ENCODE measurements around the gene NFKB1.

NFKB1 gene

DNA sequence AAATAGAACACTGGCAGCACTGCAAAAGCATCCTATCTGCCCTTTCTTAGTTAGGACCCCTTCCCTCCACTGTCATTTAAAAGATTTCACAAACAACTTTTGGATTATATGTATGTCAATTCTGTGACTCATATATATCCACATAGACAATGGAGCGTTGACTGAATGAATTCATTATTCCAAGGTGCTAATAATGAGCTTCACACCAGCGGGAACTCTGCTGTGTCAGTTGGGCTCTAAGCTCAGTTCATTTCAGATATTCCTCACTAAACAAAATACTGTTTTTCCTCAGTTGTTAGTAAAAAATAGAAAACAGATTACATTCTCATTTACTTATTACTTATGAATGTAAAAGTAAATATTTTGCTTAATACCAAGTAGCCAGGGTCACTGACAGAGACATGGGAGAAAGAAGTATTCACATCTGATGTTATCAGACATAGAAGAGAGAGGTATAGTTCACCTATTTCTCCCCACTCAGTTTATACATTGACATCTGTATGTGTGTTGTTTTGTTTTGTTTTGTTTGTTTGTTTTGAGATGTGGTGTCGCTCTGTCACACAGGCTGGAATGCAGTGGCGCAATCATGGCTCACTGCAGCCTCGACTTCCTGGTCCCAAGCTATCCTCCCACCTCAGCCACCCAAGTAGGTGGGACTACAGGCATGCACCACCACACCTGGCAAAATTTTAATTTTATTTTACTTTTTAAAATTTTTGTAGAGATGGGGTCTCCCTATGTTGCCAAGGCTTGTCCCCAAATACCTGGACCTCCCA lies 10.9 kb downstream of the NFKB1 start:
- Histone ChIP-seq H3K79me2 (ENCODE audit: insufficient read depth, low read length) (peaks cover 83% of the 10 kb centered on the region), H3F3A (ENCODE audit: insufficient read depth) (0 out of 2 replicates have a peak, but pooled peaks cover 4% of the 10 kb centered on the region), H3K27me3 (ENCODE audit: low read length) (no peaks in the 10 kb centered on the region), H3K36me3 (ENCODE audit: low read length) (no peaks in the 10 kb centered on the region), H3K9ac (ENCODE audit: low read length) (no peak overlapping the region), H3K27ac (ENCODE audit: low read depth, low read length) (no peak overlapping the region), H4K20me1 (ENCODE audit: low read depth, low read length) (no peaks in the 10 kb centered on the region), H3K4me3 (ENCODE audit: insufficient read depth, low read length, poor library complexity, severe bottlenecking) (no peak overlapping the region), H3K9me2 (replicated peaks; ENCODE audit: insufficient read depth, low read length) (no peaks in the 10 kb centered on the region), H3K4me2 (ENCODE audit: low read depth, low read length, poor library complexity, severe bottlenecking) (no peak overlapping the region), H2AFZ (ENCODE audit: low read depth, low read length, severe bottlenecking) (no peak overlapping the region), H3K9me3 (ENCODE audit: insufficient read depth, low read length) (no peaks in the 10 kb centered on the region)
- no peak for TF ChIP-seq EZH2phosphoT487 (conservative IDR thresholded peaks at IDR 0.05; ENCODE audit: low read length)
- TF ChIP-seq, protein P1, sequence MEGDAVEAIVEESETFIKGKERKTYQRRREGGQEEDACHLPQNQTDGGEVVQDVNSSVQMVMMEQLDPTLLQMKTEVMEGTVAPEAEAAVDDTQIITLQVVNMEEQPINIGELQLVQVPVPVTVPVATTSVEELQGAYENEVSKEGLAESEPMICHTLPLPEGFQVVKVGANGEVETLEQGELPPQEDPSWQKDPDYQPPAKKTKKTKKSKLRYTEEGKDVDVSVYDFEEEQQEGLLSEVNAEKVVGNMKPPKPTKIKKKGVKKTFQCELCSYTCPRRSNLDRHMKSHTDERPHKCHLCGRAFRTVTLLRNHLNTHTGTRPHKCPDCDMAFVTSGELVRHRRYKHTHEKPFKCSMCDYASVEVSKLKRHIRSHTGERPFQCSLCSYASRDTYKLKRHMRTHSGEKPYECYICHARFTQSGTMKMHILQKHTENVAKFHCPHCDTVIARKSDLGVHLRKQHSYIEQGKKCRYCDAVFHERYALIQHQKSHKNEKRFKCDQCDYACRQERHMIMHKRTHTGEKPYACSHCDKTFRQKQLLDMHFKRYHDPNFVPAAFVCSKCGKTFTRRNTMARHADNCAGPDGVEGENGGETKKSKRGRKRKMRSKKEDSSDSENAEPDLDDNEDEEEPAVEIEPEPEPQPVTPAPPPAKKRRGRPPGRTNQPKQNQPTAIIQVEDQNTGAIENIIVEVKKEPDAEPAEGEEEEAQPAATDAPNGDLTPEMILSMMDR (IDR thresholded peaks at IDR 0.05; ENCODE audit: insufficient read depth, low read length, poor library complexity, severe bottlenecking): no peak

DNA sequence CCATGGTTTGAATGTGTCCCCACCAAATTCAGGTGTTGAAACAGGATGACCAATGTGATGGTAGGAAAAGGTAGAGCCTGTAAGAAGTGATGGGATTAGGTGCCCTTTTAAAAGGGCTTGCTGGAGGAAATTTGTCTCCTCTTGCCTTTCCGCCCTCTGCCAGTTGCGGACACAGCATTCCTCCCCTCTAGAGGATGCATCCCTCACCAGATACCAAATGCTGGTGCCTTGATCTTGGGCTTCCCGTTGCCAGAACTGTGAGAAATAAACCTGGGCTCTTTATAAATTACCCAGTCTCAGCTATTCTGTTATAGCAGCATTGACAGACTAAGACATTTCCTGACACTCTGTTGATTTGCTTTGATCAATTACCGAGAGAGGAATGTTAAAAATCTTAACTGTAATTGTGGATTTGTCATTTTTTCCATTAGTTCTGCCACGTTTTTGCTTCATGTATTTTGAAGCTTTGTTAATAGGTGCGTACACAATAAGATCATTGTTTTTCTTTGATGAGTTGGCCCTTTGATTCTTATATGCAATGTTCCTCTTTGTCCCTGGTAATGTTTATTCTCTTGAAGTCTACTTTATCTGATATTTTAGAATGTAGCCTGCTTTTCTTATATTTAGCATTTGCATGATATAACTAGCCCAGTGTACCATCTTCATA lies 13.3 kb downstream of the NFKB1 start:
- Histone ChIP-seq H2AFZ (ENCODE audit: low read depth, low read length, severe bottlenecking) (no peak overlapping the region), H3K36me3 (ENCODE audit: low read length) (no peaks in the 10 kb centered on the region), H3K79me2 (ENCODE audit: insufficient read depth, low read length) (peaks cover 79% of the 10 kb centered on the region), H3K27ac (ENCODE audit: low read depth, low read length) (no peak overlapping the region), H3K27me3 (ENCODE audit: low read length) (no peaks in the 10 kb centered on the region), H4K20me1 (ENCODE audit: low read depth, low read length) (no peaks in the 10 kb centered on the region), H3K9ac (ENCODE audit: low read length) (no peak overlapping the region), H3K9me3 (ENCODE audit: insufficient read depth, low read length) (no peaks in the 10 kb centered on the region), H3K9me2 (replicated peaks; ENCODE audit: insufficient read depth, low read length) (no peaks in the 10 kb centered on the region), H3F3A (ENCODE audit: insufficient read depth) (no peaks in the 10 kb centered on the region), H3K4me3 (ENCODE audit: insufficient read depth, low read length, poor library complexity, severe bottlenecking) (no peak overlapping the region), H3K4me2 (ENCODE audit: low read depth, low read length, poor library complexity, severe bottlenecking) (no peak overlapping the region)
- TF ChIP-seq, protein P1 (IDR thresholded peaks at IDR 0.05; ENCODE audit: insufficient read depth, low read length, poor library complexity, severe bottlenecking): no peak
- no peak for TF ChIP-seq EZH2phosphoT487 (conservative IDR thresholded peaks at IDR 0.05; ENCODE audit: low read length)

DNA sequence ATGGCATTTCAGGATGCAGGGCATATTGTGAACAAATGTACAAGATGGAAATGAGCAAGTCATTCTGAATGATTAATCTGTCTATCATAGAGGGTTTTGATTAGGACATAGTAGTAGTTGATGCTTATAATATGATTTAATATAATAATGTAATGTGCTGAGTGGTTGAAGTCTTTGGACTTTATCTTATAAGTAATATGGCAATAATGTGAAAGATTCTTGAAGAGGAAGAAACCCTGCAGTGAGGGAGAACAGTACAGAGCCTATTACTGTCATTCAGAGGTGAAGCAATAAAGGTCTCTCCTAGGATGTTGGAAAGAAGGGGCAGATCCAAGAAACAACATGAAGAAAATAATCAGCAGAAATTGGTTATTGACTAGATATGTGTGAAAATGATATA lies 16.6 kb downstream of the NFKB1 start:
- Histone ChIP-seq H3K27ac (ENCODE audit: low read depth, low read length) (no peak overlapping the region), H2AFZ (ENCODE audit: low read depth, low read length, severe bottlenecking) (no peak overlapping the region), H3K4me2 (ENCODE audit: low read depth, low read length, poor library complexity, severe bottlenecking) (no peak overlapping the region), H4K20me1 (ENCODE audit: low read depth, low read length) (no peaks in the 10 kb centered on the region), H3F3A (ENCODE audit: insufficient read depth) (no peaks in the 10 kb centered on the region), H3K9me3 (ENCODE audit: insufficient read depth, low read length) (no peaks in the 10 kb centered on the region), H3K79me2 (ENCODE audit: insufficient read depth, low read length) (peaks cover 77% of the 10 kb centered on the region), H3K36me3 (ENCODE audit: low read length) (no peaks in the 10 kb centered on the region), H3K9ac (ENCODE audit: low read length) (no peak overlapping the region), H3K9me2 (replicated peaks; ENCODE audit: insufficient read depth, low read length) (no peaks in the 10 kb centered on the region), H3K4me3 (ENCODE audit: insufficient read depth, low read length, poor library complexity, severe bottlenecking) (no peak overlapping the region), H3K27me3 (ENCODE audit: low read length) (no peaks in the 10 kb centered on the region)
- TF ChIP-seq, protein P1 (IDR thresholded peaks at IDR 0.05; ENCODE audit: insufficient read depth, low read length, poor library complexity, severe bottlenecking): no peak
- no peak for TF ChIP-seq EZH2phosphoT487 (conservative IDR thresholded peaks at IDR 0.05; ENCODE audit: low read length)

Data from SU-DHL-6 (cell line).